Caco-2 (cell line): ENCODE data around the gene GLB1L2. TPM values are rescaled to one million over a fixed set of nuclear protein-coding genes. Genes with fewer than 3 reads are reported as not detected.

Source experiments
- BruUV-seq: library from RNA; stranded (reverse); fragments of 400-500 nt; replicated peaks from 2 replicates; lab custom pipeline; 2021; lab: Mats Ljungman, UMichigan
- CTCF ChIA-PET: fragments of 300-600 bp; sonication (Branson Sonifier 250); formaldehyde crosslinking; loops from one replicate; lab custom pipeline; 2022; ENCODE audit warnings: antibody characterized with exemption; lab: Charles Lee
- POLR2A ChIA-PET: fragments of 300-600 bp; sonication (Branson Sonifier 250); formaldehyde crosslinking; loops from one replicate; lab custom pipeline; 2022; ENCODE audit warnings: antibody characterized with exemption; lab: Charles Lee
- DNase-seq, 2 experiments: peaks; one replicate each; pipeline versions ENCODE4 v3.0.0 to v3.0.0-alpha.2; 2020 to 2022
- H3K27me3 ChIP-seq: replicated peaks from 2 replicates; pipeline ENCODE4 v1.6.0; 2011; ENCODE audit warnings: low read length; ENCODE audit not compliant: control insufficient read depth, insufficient read depth
- H3K36me3 ChIP-seq: 2 replicates; pipeline ENCODE4 v1.5.1; 2011; ENCODE audit warnings: low read length; ENCODE audit not compliant: control insufficient read depth, insufficient read depth
- H3K4me1 ChIP-seq: fragments of 250-450 bp; sonication (Bioruptor Pico); 2 replicates; pipeline ENCODE4 v1.5.1; 2020; ENCODE audit warnings: mild to moderate bottlenecking
- H3K4me3 ChIP-seq: 2 replicates; pipeline ENCODE4 v1.5.1; 2011; ENCODE audit warnings: low read depth, mild to moderate bottlenecking, control low read depth, low read length
- H3K9me3 ChIP-seq: fragments of 250-450 bp; sonication (Bioruptor Pico); 2 replicates; pipeline ENCODE4 v1.5.1; 2020; ENCODE audit warnings: mild to moderate bottlenecking, moderate library complexity
- H3K27ac Mint-ChIP-seq: one replicate; pipeline ENCODE4 v1.8.0; 2022; ENCODE audit warnings: mixed read lengths; ENCODE audit not compliant: unreplicated experiment
- H3K27me3 Mint-ChIP-seq: one replicate; pipeline ENCODE4 v1.8.0; 2022; ENCODE audit warnings: mixed read lengths; ENCODE audit not compliant: insufficient read depth, unreplicated experiment
- H3K36me3 Mint-ChIP-seq: one replicate; pipeline ENCODE4 v1.8.0; 2022; ENCODE audit warnings: mild to moderate bottlenecking, mixed read lengths; ENCODE audit not compliant: insufficient read depth, unreplicated experiment
- H3K4me1 Mint-ChIP-seq: one replicate; pipeline ENCODE4 v1.8.0; 2022; ENCODE audit warnings: low read depth, mixed read lengths; ENCODE audit not compliant: unreplicated experiment
- H3K4me3 Mint-ChIP-seq: one replicate; pipeline ENCODE4 v1.8.0; 2022; ENCODE audit warnings: mild to moderate bottlenecking, moderate library complexity, mixed read lengths; ENCODE audit not compliant: unreplicated experiment
- H3K9me3 Mint-ChIP-seq: one replicate; pipeline ENCODE4 v1.8.0; 2022; ENCODE audit warnings: mixed read lengths; ENCODE audit not compliant: unreplicated experiment
- CTCF ChIP-seq, 2 experiments: fragments of 200-600 bp in 1 of 2; IDR thresholded peaks; 1 replicate in 1 of 2; 2 replicates in 1 of 2; pipeline versions ENCODE4 v1.5.1 to v1.8.0; 2011 to 2022; ENCODE audit warnings: antibody characterized with exemption in 1 of 2, control low read depth in 1 of 2, inconsistent platforms in 1 of 2, low read depth in 1 of 2, low read length in 1 of 2, mild to moderate bottlenecking in 1 of 2, moderate library complexity in 1 of 2; ENCODE audit not compliant: insufficient read depth in 1 of 2, severe bottlenecking in 1 of 2, unreplicated experiment in 1 of 2
- intact Hi-C: fragments of 100-400 bp; cut with micrococcal nuclease; formaldehyde crosslinking; loops from one replicate; pipeline ENCODE4 v1.10.0; 2022; ENCODE audit not compliant: unreplicated experiment
- total RNA-seq: library from RNA; stranded (reverse); gene quantifications from 2 replicates; pipeline ENCODE4 v1.2.3, GENCODE V29; 2022

The GLB1L2 gene
- total RNA-seq, 1 experiment from 2014 or later, result 15.8 TPM

- BruUV-seq, result no TSS peak
- H3K4me1 ChIP-seq, result no peaks in the 10 kb centered on the region
- Mint-ChIP-seq H3K27me3 (peaks cover 12% of the 10 kb centered on the region), H3K4me1 (no peaks in the 10 kb centered on the region), H3K9me3 (no peaks in the 10 kb centered on the region), H3K4me3 (no peak overlapping the region), H3K27ac (no peak overlapping the region), H3K36me3 (no peaks in the 10 kb centered on the region)
- no peaks in the 10 kb centered on the region for H3K36me3 ChIP-seq
- no peak for DNase-seq
- CTCF ChIA-PET, result interaction anchor here (1.2 kb wide), 1 partner anchor 34 kb away, joined by 3 read pairs; no protein-coding TSS in a partner anchor
- intact Hi-C loops, result no loop called here
- no peak overlapping the region for H3K4me3 ChIP-seq
- TF ChIP-seq CTCF (IDR thresholded peaks at IDR 0.05; ENCODE audit: insufficient read depth in 1 of 2, low read depth in 1 of 2, low read length in 1 of 2, severe bottlenecking in 1 of 2, unreplicated experiment in 1 of 2), result no peak
- H3K9me3 ChIP-seq, result no peaks in the 10 kb centered on the region
- H3K27me3 ChIP-seq, result no peaks in the 10 kb centered on the region; the same call in none of the 2 replicates
- POLR2A ChIA-PET, result no interaction called here
Measured at GRCh38 chr11:134288486-134288885, 43.3 kb upstream of the GLB1L2 start.

GRCh38 chr11:134289167-134289566 lies 42.6 kb upstream of the GLB1L2 start:
- intact Hi-C loops, result no loop called here
- CTCF ChIA-PET, result no interaction called here
- POLR2A ChIA-PET, result no interaction called here
- Mint-ChIP-seq H3K36me3 (no peaks in the 10 kb centered on the region), H3K27me3 (peaks cover 8% of the 10 kb centered on the region), H3K27ac (no peak overlapping the region), H3K4me1 (no peaks in the 10 kb centered on the region), H3K9me3 (no peaks in the 10 kb centered on the region), H3K4me3 (no peak overlapping the region)
- DNase-seq, result no peak
- BruUV-seq, result no TSS peak
- Histone ChIP-seq H3K36me3 (no peaks in the 10 kb centered on the region), H3K4me1 (no peaks in the 10 kb centered on the region), H3K27me3 (no peaks in the 10 kb centered on the region), H3K9me3 (no peaks in the 10 kb centered on the region), H3K4me3 (no peak overlapping the region)
- TF ChIP-seq CTCF (IDR thresholded peaks at IDR 0.05; ENCODE audit: insufficient read depth in 1 of 2, low read depth in 1 of 2, low read length in 1 of 2, severe bottlenecking in 1 of 2, unreplicated experiment in 1 of 2), result no peak

- no peak overlapping the region for H3K4me3 ChIP-seq
- Mint-ChIP-seq H3K27ac (no peak overlapping the region), H3K36me3 (no peaks in the 10 kb centered on the region), H3K4me3 (no peak overlapping the region), H3K27me3 (peaks cover 11% of the 10 kb centered on the region), H3K9me3 (no peaks in the 10 kb centered on the region), H3K4me1 (no peaks in the 10 kb centered on the region)
- H3K9me3 ChIP-seq, result no peaks in the 10 kb centered on the region
- ChIA-PET POLR2A (no interaction called here), CTCF (interaction anchor here (0.6 kb wide), 1 partner anchor 36 kb away, joined by 7 read pairs; no protein-coding TSS in a partner anchor)
- intact Hi-C loops, result no loop called here
- TF ChIP-seq CTCF (IDR thresholded peaks at IDR 0.05; ENCODE audit: insufficient read depth in 1 of 2, low read depth in 1 of 2, low read length in 1 of 2, severe bottlenecking in 1 of 2, unreplicated experiment in 1 of 2), result no peak
- DNase-seq, result no peak
- no peaks in the 10 kb centered on the region for H3K27me3 ChIP-seq
- no TSS peak for BruUV-seq
- H3K36me3 ChIP-seq, result no peaks in the 10 kb centered on the region
- H3K4me1 ChIP-seq, result no peaks in the 10 kb centered on the region
Measured at GRCh38 chr11:134289789-134290188, 42.0 kb upstream of the GLB1L2 start.
